ENCODE measurements around the gene GPN2. TPM values are rescaled to one million over a fixed set of nuclear protein-coding genes. Genes with fewer than 3 reads are reported as not detected.

The GPN2 gene
- total RNA-seq, 2 donors from 2014 or later: 4.7 to 7.2 TPM

DNA sequence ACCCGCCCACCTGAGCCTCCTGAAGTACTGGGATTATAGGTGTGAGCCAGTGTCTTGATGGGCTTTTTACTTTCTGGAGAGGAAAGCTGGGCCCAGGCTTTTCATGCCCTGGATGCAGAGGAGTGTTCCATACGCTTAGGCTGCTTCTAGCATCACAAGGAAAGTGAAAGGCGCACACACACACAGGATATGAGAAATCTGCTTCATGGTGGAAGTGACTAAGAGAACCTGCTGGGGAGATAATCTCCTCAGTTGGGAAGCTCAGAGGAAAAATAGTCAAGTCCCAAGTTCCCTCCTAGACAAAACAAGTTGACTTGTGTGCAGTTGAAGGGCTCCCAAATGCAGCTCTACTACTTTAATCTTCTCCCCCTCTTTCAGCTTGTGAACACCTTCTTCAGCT, 33.6 kb upstream of the GPN2 start:
- no peak overlapping the region for H3K4me3 ChIP-seq
- peaks cover 0 to 25% of the 10 kb centered on the region in 2 donors for H3K4me1 ChIP-seq
- no peaks in the 10 kb centered on the region for H3K9me3 ChIP-seq
- peaks cover 43% of the 10 kb centered on the region for H3K36me3 ChIP-seq
- no peaks in the 10 kb centered on the region for H3K27me3 ChIP-seq
- TF ChIP-seq CTCF (IDR thresholded peaks at IDR 0.05): no peak
- no peak for DNase-seq (ENCODE audit: low spot score)
- H3K27ac ChIP-seq: no peak overlapping the region

GRCh38 chr1:26922901-26923300, 32.8 kb upstream of the GPN2 start:
- H3K4me1 ChIP-seq: peaks cover 0 to 25% of the 10 kb centered on the region in 2 donors
- H3K4me3 ChIP-seq: no peak overlapping the region
- H3K36me3 ChIP-seq: peaks cover 38% of the 10 kb centered on the region
- no peak for DNase-seq (ENCODE audit: low spot score)
- H3K9me3 ChIP-seq: no peaks in the 10 kb centered on the region
- H3K27ac ChIP-seq: no peak overlapping the region
- no peak for TF ChIP-seq CTCF (IDR thresholded peaks at IDR 0.05)
- no peaks in the 10 kb centered on the region for H3K27me3 ChIP-seq

GRCh38 chr1:26922431-26922729, 32.3 kb upstream of the GPN2 start:
- no peak for TF ChIP-seq CTCF (IDR thresholded peaks at IDR 0.05)
- peaks cover 33% of the 10 kb centered on the region for H3K36me3 ChIP-seq
- no peak for DNase-seq (ENCODE audit: low spot score)
- H3K4me1 ChIP-seq: peaks cover 0 to 25% of the 10 kb centered on the region in 2 donors
- H3K27me3 ChIP-seq: no peaks in the 10 kb centered on the region
- H3K27ac ChIP-seq: peak overlapping the region in 1 of 2 donors; percentile 94
- H3K9me3 ChIP-seq: no peaks in the 10 kb centered on the region
- peak overlapping the region; percentile 72 to 99 for H3K4me3 ChIP-seq

DNA sequence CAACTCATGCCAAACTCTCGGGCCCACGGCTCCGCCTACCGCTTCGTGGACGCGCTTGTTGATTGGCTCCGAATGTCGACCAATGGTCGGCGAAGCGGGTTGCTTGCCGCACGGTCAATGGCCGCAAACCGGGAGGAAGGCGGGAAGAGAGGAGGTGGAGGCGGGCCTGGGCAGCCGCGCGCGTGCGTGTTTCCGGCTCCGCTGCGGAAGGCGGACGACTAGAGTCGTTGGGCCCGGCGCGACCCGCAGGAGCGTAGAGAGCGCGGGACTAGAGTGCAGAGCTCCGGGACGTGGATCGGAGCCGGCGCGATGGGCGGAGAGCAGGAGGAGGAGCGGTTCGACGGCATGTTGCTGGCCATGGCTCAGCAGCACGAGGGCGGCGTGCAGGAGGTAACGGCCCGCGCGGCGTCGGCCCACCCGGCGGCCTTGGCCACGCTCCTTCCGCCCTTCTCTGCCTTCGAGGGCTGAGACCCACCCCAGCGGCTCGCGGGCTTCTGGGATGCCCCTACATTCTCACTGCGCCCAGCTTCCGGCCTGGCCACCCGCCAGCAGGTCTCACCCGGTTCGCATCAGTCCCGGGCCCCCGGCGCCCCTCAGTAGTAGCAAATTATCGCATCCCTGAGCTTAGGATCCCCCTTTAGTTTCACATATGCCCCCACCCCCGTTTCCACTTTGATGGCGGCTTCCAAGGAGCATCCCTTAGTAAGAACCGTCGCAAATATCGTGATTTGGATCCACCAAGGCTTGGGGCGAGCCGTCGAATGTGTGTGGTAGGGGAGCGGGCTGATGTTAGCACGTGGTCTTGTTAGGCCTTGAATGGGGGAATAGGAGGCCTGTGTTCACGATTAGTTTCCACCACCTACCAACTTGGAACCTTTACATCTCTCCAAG, 31.7 kb upstream of the GPN2 start, which contains the start of gene NUDC:
Gene NUDC, plus strand, starts transcription at position 204 of the 891 bp plus-strand sequence. Its CDS starts 106 bp downstream, at position 310.
- H3K9me3 ChIP-seq: no peaks in the 10 kb centered on the region
- peaks cover 27% of the 10 kb centered on the region for H3K36me3 ChIP-seq
- H3K27ac ChIP-seq: peak within 1 kb of the TSS; percentile 76 to 94
- H3K4me3 ChIP-seq: peak within 1 kb of the TSS; percentile 72 to 99
- TF ChIP-seq CTCF (IDR thresholded peaks at IDR 0.05): no peak
- no peaks in the 10 kb centered on the region for H3K27me3 ChIP-seq
- H3K4me1 ChIP-seq: peaks cover 0 to 25% of the 10 kb centered on the region in 2 donors
- peak; percentile 97 for DNase-seq (ENCODE audit: low spot score)

GRCh38 chr1:26921126-26921539, 31.1 kb upstream of the GPN2 start:
- Histone ChIP-seq H3K36me3 (peaks cover 20% of the 10 kb centered on the region), H3K9me3 (no peaks in the 10 kb centered on the region), H3K4me3 (peak overlapping the region; percentile 72 to 99), H3K27ac (peak overlapping the region; percentile 76 to 94), H3K4me1 (peaks cover 0 to 25% of the 10 kb centered on the region in 2 donors), H3K27me3 (no peaks in the 10 kb centered on the region)
- no peak for DNase-seq (ENCODE audit: low spot score)
- TF ChIP-seq CTCF (IDR thresholded peaks at IDR 0.05): no peak

Data from right atrium auricular region (tissue), 2 donors.